OCI-LY1 (cell line): ENCODE data around the gene MKI67.
"Not testable (repeated sequence)": the region's sequence is repeated elsewhere in the genome, so short reads cannot be mapped to it uniquely, and the experiment has no call there.

ENCODE experiments used
- H2AFZ ChIP-seq: fragments of 200-600 bp; sonication (generic), shearing (Covaris generic); 2 replicates; pipeline ENCODE4 v1.6.0; 2014; ENCODE audit warnings: antibody characterized with exemption, mild to moderate bottlenecking, low read length
- H3F3A ChIP-seq: fragments of 200-600 bp; sonication (generic), shearing (Covaris generic); 2 replicates; pipeline ENCODE4 v1.6.0; 2014; ENCODE audit warnings: mild to moderate bottlenecking, antibody characterized with exemption, low read length, moderate library complexity; ENCODE audit not compliant: insufficient read depth
- H3K27ac ChIP-seq: fragments of 200-600 bp; sonication (generic); 2 replicates; pipeline ENCODE4 v1.5.1; 2014; ENCODE audit warnings: low read length, mixed run types, mild to moderate bottlenecking, low read depth; ENCODE audit not compliant: poor library complexity, severe bottlenecking
- H3K27me3 ChIP-seq: fragments of 200-600 bp; sonication (generic); 2 replicates; pipeline ENCODE4 v1.6.0; 2014; ENCODE audit warnings: antibody characterized with exemption, mild to moderate bottlenecking, low read length, moderate library complexity; ENCODE audit not compliant: insufficient read depth
- H3K36me3 ChIP-seq: fragments of 200-600 bp; sonication (generic); 2 replicates; pipeline ENCODE4 v1.6.1; 2014; ENCODE audit warnings: mild to moderate bottlenecking, antibody characterized with exemption, low read length, moderate library complexity, mixed read lengths; ENCODE audit not compliant: insufficient read depth
- H3K4me1 ChIP-seq: fragments of 200-600 bp; sonication (generic); 2 replicates; pipeline ENCODE4 v1.5.1; 2014; ENCODE audit warnings: mild to moderate bottlenecking, low read length, moderate library complexity; ENCODE audit not compliant: insufficient read depth, severe bottlenecking
- H3K4me2 ChIP-seq: fragments of 200-600 bp; sonication (generic), shearing (Covaris generic); 2 replicates; pipeline ENCODE4 v1.6.1; 2014; ENCODE audit warnings: low read length
- H3K4me3 ChIP-seq: fragments of 200-600 bp; sonication (generic); 2 replicates; pipeline ENCODE4 v1.5.1; 2014; ENCODE audit warnings: low read length, low read depth, mild to moderate bottlenecking, mixed read lengths; ENCODE audit not compliant: poor library complexity, severe bottlenecking
- H3K79me2 ChIP-seq: fragments of 200-600 bp; shearing (Covaris generic); 2 replicates; pipeline ENCODE4 v1.6.1; 2016; ENCODE audit warnings: mixed run types, low read length, mixed read lengths; ENCODE audit not compliant: insufficient read depth
- H3K9ac ChIP-seq: fragments of 200-600 bp; sonication (generic), shearing (Covaris generic); 2 replicates; pipeline ENCODE4 v1.6.1; 2014; ENCODE audit warnings: mild to moderate bottlenecking, low read length, mixed read lengths
- H3K9me2 ChIP-seq: fragments of 200-600 bp; sonication (generic), shearing (Covaris generic); 2 replicates; pipeline ENCODE4 v1.6.1; 2014; ENCODE audit warnings: low read depth, mild to moderate bottlenecking, low read length, mixed read lengths
- H3K9me3 ChIP-seq: fragments of 200-600 bp; shearing (Covaris generic); 2 replicates; pipeline ENCODE4 v1.6.1; 2014; ENCODE audit warnings: low read length, mixed read lengths
- H4K20me1 ChIP-seq: fragments of 200-600 bp; sonication (generic), shearing (Covaris generic); 2 replicates; pipeline ENCODE4 v1.6.0; 2016; ENCODE audit warnings: mild to moderate bottlenecking, low read length; ENCODE audit not compliant: insufficient read depth
- EZH2 ChIP-seq: fragments of 200-600 bp; sonication (generic), shearing (Covaris generic); IDR thresholded peaks from 2 replicates; pipeline ENCODE4 v1.8.0; 2017; ENCODE audit warnings: borderline replicate concordance, mixed run types, mild to moderate bottlenecking, antibody characterized with exemption, low read length, moderate library complexity, mixed read lengths
- TF ChIP-seq, protein P1 (sequence below): fragments of 200-600 bp; sonication (generic), shearing (Covaris generic); IDR thresholded peaks from 2 replicates; pipeline ENCODE4 v1.5.1; 2017; ENCODE audit warnings: mild to moderate bottlenecking, antibody characterized with exemption, low read length, moderate library complexity, mixed read lengths

The MKI67 gene

GRCh38 chr10:128096486-128097199, 29.6 kb downstream of the MKI67 start:
- no peaks in the 10 kb centered on the region for H3K79me2 ChIP-seq
- H3K36me3 ChIP-seq = peaks cover 54% of the 10 kb centered on the region

DNA sequence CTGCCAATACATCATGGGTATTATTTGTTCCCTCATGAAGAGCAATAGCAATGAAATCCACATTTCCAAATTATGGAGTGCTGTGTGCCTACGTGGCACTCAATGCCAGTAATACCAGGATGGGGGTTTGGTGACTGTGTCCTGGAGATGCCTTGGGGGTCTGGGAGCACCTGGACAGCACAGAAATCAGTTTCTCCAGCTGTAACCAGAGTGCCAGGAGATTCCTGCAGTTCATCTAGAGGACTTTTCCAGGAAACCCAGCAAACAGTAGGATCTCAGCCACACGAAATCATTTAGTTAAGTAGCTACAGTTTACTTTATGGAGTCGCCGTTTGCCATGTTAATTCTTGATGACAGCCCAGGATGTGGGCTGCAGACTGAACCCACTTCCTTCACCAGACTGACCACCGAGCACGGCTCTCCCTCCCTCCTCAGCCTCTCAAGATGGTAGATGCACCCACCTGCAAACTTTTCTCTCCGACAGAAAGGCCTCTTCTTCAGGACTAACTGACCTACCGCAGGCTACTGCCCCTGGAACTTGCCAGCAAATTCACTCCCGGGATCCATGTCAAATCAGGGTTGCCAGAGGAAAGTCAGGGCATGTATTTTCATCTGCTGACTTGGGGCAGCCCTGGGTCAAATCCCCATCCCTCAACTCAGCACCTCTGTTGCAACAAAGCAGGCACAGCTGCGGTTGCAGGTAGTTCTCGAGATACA, 30.3 kb downstream of the MKI67 start:
- Histone ChIP-seq H3K79me2 (no peaks in the 10 kb centered on the region), H3K27ac (no peak overlapping the region), H3K4me3 (no peak overlapping the region), H3K4me1 (peaks cover 6% of the 10 kb centered on the region), H2AFZ (no peak overlapping the region), H3K27me3 (no peaks in the 10 kb centered on the region; the same call in 1 of the 2 replicates), H3F3A (0 out of 2 replicates have a peak, but pooled peaks cover 6% of the 10 kb centered on the region), H3K36me3 (peaks cover 46% of the 10 kb centered on the region), H3K4me2 (no peak overlapping the region), H3K9ac (no peak overlapping the region), H3K9me2 (no peaks in the 10 kb centered on the region), H4K20me1 (no peaks in the 10 kb centered on the region), H3K9me3 (no peaks in the 10 kb centered on the region)
- TF ChIP-seq, protein P1, sequence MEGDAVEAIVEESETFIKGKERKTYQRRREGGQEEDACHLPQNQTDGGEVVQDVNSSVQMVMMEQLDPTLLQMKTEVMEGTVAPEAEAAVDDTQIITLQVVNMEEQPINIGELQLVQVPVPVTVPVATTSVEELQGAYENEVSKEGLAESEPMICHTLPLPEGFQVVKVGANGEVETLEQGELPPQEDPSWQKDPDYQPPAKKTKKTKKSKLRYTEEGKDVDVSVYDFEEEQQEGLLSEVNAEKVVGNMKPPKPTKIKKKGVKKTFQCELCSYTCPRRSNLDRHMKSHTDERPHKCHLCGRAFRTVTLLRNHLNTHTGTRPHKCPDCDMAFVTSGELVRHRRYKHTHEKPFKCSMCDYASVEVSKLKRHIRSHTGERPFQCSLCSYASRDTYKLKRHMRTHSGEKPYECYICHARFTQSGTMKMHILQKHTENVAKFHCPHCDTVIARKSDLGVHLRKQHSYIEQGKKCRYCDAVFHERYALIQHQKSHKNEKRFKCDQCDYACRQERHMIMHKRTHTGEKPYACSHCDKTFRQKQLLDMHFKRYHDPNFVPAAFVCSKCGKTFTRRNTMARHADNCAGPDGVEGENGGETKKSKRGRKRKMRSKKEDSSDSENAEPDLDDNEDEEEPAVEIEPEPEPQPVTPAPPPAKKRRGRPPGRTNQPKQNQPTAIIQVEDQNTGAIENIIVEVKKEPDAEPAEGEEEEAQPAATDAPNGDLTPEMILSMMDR = no peak
- TF ChIP-seq EZH2 = no peak

More at GRCh38 chr10:128096486-128097199, 29.6 kb downstream of the MKI67 start:
- no peak overlapping the region for H3K27ac ChIP-seq
- no peaks in the 10 kb centered on the region for H4K20me1 ChIP-seq
- no peaks in the 10 kb centered on the region for H3K9me3 ChIP-seq
- no peak overlapping the region for H3K4me2 ChIP-seq
- H2AFZ ChIP-seq = no peak overlapping the region
- H3K9ac ChIP-seq = no peak overlapping the region
- H3K9me2 ChIP-seq = no peaks in the 10 kb centered on the region
- TF ChIP-seq, protein P1 = no peak
- TF ChIP-seq EZH2 = no peak
- peaks cover 6% of the 10 kb centered on the region for H3K4me1 ChIP-seq
- H3K4me3 ChIP-seq = no peak overlapping the region
- 0 out of 2 replicates have a peak, but pooled peaks cover 6% of the 10 kb centered on the region for H3F3A ChIP-seq
- H3K27me3 ChIP-seq = no peaks in the 10 kb centered on the region; the same call in 1 of the 2 replicates

- Histone ChIP-seq H3F3A (0 out of 2 replicates have a peak, but pooled peaks cover 6% of the 10 kb centered on the region), H3K4me3 (no peak overlapping the region), H3K9ac (no peak overlapping the region), H2AFZ (no peak overlapping the region), H4K20me1 (no peaks in the 10 kb centered on the region), H3K36me3 (peaks cover 39% of the 10 kb centered on the region), H3K4me1 (peaks cover 6% of the 10 kb centered on the region), H3K79me2 (no peaks in the 10 kb centered on the region), H3K27ac (no peak overlapping the region), H3K27me3 (no peaks in the 10 kb centered on the region; the same call in 1 of the 2 replicates), H3K9me3 (no peaks in the 10 kb centered on the region), H3K9me2 (no peaks in the 10 kb centered on the region), H3K4me2 (no peak overlapping the region)
- TF ChIP-seq, protein P1 = no peak
- no peak for TF ChIP-seq EZH2
Measured at GRCh38 chr10:128095027-128095752, 31.0 kb downstream of the MKI67 start.

GRCh38 chr10:128094596-128094995, 31.6 kb downstream of the MKI67 start:
- H3K4me1 ChIP-seq, H3K4me2 ChIP-seq, H3K27me3 ChIP-seq, H2AFZ ChIP-seq, H3K4me3 ChIP-seq, H4K20me1 ChIP-seq, H3F3A ChIP-seq, H3K9me3 ChIP-seq, H3K9me2 ChIP-seq, H3K79me2 ChIP-seq, H3K27ac ChIP-seq, H3K9ac ChIP-seq: not testable (repeated sequence)
- H3K36me3 ChIP-seq = peaks cover 33% of the 10 kb centered on the region
